A673 (cell line): ENCODE data around the gene ABCA7. TPM values are rescaled to one million over a fixed set of nuclear protein-coding genes. Genes with fewer than 3 reads are reported as not detected.

Experiments
- BruUV-seq: library from RNA; stranded (reverse); fragments of 400-500 nt; replicated peaks from 2 replicates; lab custom pipeline; 2021; lab: Mats Ljungman, UMichigan
- CTCF ChIA-PET: fragments of 300-600 bp; sonication (Branson Sonifier 250); formaldehyde crosslinking; loops from one replicate; lab custom pipeline; 2022; ENCODE audit warnings: antibody characterized with exemption; lab: Charles Lee
- POLR2A ChIA-PET: fragments of 300-600 bp; sonication (Branson Sonifier 250); formaldehyde crosslinking; loops from one replicate; lab custom pipeline; 2022; ENCODE audit warnings: antibody characterized with exemption; ENCODE audit not compliant: low non-redundant PET; lab: Charles Lee
- DNase-seq: peaks from one replicate; pipeline ENCODE4 v3.0.0-alpha.2; 2015; ENCODE audit warnings: low spot score
- H3K27ac ChIP-seq: fragments of 200-600 bp; sonication (generic); 2 replicates; pipeline ENCODE4 v1.5.1; 2016; ENCODE audit warnings: mixed run types, low read depth, mild to moderate bottlenecking, mixed read lengths, antibody characterized with exemption, low read length; ENCODE audit not compliant: poor library complexity, severe bottlenecking
- H3K27me3 ChIP-seq: fragments of 200-600 bp; sonication (generic); replicated peaks from 2 replicates; pipeline ENCODE4 v1.6.1; 2017; ENCODE audit warnings: mixed run types, low read depth, mild to moderate bottlenecking, mixed read lengths, antibody characterized with exemption, low read length; ENCODE audit not compliant: insufficient read depth, poor library complexity
- H3K36me3 ChIP-seq: fragments of 200-600 bp; sonication (generic); 2 replicates; pipeline ENCODE4 v1.6.1; 2016; ENCODE audit warnings: mixed run types, mild to moderate bottlenecking, mixed read lengths, antibody characterized with exemption, low read length; ENCODE audit not compliant: insufficient read depth, poor library complexity, severe bottlenecking
- H3K4me1 ChIP-seq: fragments of 200-600 bp; sonication (generic); 2 replicates; pipeline ENCODE4 v1.6.1; 2017; ENCODE audit warnings: mixed run types, mild to moderate bottlenecking, mixed read lengths, antibody characterized with exemption, low read length; ENCODE audit not compliant: insufficient read depth, poor library complexity, severe bottlenecking
- H3K4me3 ChIP-seq: fragments of 200-600 bp; sonication (generic); 2 replicates; pipeline ENCODE4 v1.5.1; 2016; ENCODE audit warnings: low read depth, mixed run types, mild to moderate bottlenecking, mixed read lengths, low read length; ENCODE audit not compliant: poor library complexity, severe bottlenecking
- H3K9me3 ChIP-seq: fragments of 200-600 bp; sonication (generic); 2 replicates; pipeline ENCODE4 v1.6.1; 2016; ENCODE audit warnings: mixed run types, low read depth, mild to moderate bottlenecking, mixed read lengths, antibody characterized with exemption, low read length; ENCODE audit not compliant: poor library complexity, severe bottlenecking
- EZH2 ChIP-seq: fragments of 200-600 bp; sonication (generic); IDR thresholded peaks from 2 replicates; pipeline ENCODE4 v1.6.1; 2017; ENCODE audit warnings: borderline replicate concordance, low read depth, mild to moderate bottlenecking, mixed read lengths, antibody characterized with exemption, low read length; ENCODE audit not compliant: poor library complexity, severe bottlenecking
- intact Hi-C: fragments of 100-400 bp; cut with micrococcal nuclease; formaldehyde crosslinking; loops from one replicate; pipeline ENCODE4 v1.10.0; 2022; ENCODE audit not compliant: unreplicated experiment
- total RNA-seq: library from RNA; stranded (reverse); gene quantifications from 2 replicates; pipeline ENCODE4 v1.2.3, GENCODE V29; 2021
- TF ChIP-seq, protein P1 (sequence below): fragments of 300-800, 200-600 bp; sonication (generic); conservative IDR thresholded peaks from 2 replicates; pipeline ENCODE4 v1.5.1; 2017; ENCODE audit warnings: low read depth, mild to moderate bottlenecking, antibody characterized with exemption, low read length, moderate library complexity, mixed read lengths

ABCA7 gene
- total RNA-seq, 1 experiment from 2014 or later: 12.0 TPM

DNA sequence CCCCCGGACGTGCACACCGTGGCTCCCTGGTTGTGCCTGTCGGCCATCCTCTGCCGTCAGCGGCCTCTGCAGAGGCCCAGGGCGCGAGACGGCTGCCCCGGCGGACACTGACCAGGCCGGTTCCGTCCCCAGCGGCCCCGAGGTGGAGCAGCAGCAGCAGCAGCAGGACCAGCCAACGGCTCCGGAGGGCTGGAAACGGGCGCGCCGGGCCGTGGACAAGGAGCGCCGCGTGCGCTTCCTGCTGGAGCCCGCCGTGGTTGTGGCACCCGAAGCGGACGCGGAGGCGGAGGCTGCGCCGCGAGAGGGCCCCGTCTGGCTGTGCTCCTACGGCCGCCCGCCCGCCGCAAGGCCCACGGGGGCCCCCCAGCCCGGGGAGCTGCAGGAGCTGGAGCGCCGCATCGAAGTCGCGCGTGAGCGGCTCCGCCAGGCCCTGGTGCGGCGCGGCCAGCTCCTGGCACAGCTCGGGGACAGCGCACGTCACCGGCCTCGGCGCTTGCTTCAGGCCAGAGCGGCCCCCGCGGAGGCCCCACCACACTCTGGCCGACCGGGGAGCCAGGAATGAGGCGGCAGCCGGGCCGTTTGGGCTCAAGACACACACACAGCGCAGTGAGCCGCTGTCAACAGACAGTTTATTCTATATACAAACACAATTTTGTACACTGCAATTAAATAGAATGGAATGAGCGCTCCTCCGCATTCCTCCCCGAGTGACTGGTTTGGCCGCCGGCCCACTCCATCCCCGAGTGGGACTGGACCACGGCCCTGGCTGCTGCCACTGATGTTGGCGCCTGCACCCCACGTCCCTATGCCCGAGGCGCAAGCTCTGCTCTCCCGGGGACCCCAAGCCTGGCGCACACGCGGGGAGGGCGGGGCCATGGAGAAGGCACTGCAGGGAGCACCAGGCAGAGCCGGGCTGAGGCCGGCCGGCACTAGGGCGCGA, 30.6 kb upstream of the ABCA7 start:
- H3K27me3 ChIP-seq: no peaks in the 10 kb centered on the region
- peaks cover 16% of the 10 kb centered on the region for H3K4me1 ChIP-seq
- intact Hi-C loops: no loop called here
- POLR2A ChIA-PET: no interaction called here
- no peaks in the 10 kb centered on the region for H3K9me3 ChIP-seq
- DNase-seq: peak; percentile 73
- CTCF ChIA-PET: no interaction called here
- TF ChIP-seq, protein P1, sequence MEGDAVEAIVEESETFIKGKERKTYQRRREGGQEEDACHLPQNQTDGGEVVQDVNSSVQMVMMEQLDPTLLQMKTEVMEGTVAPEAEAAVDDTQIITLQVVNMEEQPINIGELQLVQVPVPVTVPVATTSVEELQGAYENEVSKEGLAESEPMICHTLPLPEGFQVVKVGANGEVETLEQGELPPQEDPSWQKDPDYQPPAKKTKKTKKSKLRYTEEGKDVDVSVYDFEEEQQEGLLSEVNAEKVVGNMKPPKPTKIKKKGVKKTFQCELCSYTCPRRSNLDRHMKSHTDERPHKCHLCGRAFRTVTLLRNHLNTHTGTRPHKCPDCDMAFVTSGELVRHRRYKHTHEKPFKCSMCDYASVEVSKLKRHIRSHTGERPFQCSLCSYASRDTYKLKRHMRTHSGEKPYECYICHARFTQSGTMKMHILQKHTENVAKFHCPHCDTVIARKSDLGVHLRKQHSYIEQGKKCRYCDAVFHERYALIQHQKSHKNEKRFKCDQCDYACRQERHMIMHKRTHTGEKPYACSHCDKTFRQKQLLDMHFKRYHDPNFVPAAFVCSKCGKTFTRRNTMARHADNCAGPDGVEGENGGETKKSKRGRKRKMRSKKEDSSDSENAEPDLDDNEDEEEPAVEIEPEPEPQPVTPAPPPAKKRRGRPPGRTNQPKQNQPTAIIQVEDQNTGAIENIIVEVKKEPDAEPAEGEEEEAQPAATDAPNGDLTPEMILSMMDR: no peak
- TF ChIP-seq EZH2: no peak
- H3K4me3 ChIP-seq: no peak overlapping the region
- H3K36me3 ChIP-seq: peaks cover 43% of the 10 kb centered on the region
- H3K27ac ChIP-seq: peak overlapping the region; percentile 49
- BruUV-seq: no TSS peak

DNA sequence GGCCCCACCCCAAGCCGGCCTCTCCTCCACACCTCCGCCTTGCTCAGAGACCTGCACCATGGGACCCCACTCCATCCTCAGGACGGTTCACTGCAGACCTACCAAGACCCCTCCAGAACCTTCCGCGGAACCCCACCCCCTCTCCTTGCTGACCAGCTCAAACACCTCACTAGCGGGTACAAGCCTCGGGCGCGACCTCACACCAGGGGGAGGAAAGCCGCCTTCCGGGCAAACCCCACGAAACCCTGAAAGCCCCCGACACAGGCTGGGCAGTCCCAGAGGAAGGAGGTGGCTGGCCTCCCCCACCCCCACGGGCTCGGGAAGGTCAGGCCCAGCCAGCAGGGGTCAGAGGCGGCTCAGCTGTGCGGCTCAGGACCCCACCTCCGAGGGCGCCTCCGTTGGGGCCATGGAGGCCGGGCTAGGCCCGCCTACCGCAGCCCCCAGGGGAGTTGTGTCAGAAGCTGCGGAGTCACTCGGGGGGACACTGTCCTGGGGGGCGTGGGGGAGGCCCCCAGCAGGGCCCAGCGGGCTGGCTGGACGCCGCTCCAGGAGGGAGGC, 29.8 kb upstream of the ABCA7 start:
- no peak for TF ChIP-seq EZH2
- TF ChIP-seq, protein P1: no peak
- DNase-seq: no peak
- Histone ChIP-seq H3K9me3 (no peaks in the 10 kb centered on the region), H3K36me3 (peaks cover 43% of the 10 kb centered on the region), H3K27ac (peak overlapping the region; percentile 49), H3K4me3 (no peak overlapping the region), H3K4me1 (peaks cover 16% of the 10 kb centered on the region), H3K27me3 (no peaks in the 10 kb centered on the region)
- CTCF ChIA-PET: no interaction called here
- BruUV-seq: TSS peak; percentile 91
- intact Hi-C loops: no loop called here
- POLR2A ChIA-PET: interaction anchor here (0.7 kb wide), 1 partner anchor 131 kb away, joined by 3 read pairs; no protein-coding TSS in a partner anchor

DNA sequence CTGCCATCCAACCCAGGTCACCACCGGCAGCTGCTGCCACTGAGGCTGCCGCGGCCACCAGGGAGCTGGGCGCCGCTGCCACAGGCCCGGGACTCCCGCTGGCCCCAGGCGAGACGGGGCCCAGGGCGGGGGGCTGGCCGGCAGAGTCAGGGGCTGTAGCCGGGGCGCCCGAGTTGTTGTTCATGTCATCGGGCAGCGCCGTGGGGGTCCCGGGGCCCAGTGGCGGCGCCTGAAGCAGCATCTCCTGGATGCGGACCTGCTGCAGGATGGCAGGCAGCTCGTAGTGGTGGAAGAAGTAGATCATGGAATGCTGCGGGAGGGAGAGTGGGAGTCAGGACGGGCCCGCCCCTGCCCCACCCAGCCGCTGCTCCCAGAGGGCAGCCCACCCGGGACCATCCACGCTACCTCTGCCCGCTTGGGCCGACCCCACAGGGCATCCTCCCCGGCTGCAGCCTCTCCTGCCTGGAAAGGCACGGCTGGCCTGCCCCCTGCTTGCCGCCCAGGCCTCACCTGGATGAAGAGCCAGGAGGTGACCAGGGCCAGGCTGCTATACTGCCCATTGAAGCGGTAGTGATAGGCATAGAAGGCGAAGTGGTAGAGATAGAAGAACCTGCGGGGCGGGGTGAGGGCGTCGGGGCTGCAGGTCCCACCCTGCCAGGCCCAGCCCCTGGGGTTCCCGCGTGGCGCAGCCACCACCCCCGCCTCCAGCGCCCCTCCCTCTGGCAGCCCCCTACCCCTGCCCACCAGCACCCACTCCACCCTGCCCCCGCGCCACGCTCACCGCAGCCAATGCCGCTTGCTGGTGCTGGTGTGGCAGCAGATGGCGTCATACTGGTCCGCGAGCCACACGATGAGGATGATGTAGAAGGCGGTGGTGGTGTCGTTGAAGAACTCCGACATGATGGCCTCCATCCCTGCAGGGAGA, 29.1 kb upstream of the ABCA7 start:
- peaks cover 19% of the 10 kb centered on the region for H3K4me1 ChIP-seq
- H3K9me3 ChIP-seq: no peaks in the 10 kb centered on the region
- no peak overlapping the region for H3K27ac ChIP-seq
- H3K27me3 ChIP-seq: no peaks in the 10 kb centered on the region
- TF ChIP-seq EZH2: no peak
- TF ChIP-seq, protein P1: no peak
- no peak for DNase-seq
- ChIA-PET CTCF (no interaction called here), POLR2A (interaction anchor here (0.7 kb wide), 1 partner anchor 130 kb away, joined by 3 read pairs; no protein-coding TSS in a partner anchor)
- H3K4me3 ChIP-seq: no peak overlapping the region
- BruUV-seq: no TSS peak
- H3K36me3 ChIP-seq: peaks cover 43% of the 10 kb centered on the region
- intact Hi-C loops: no loop called here
